ENCODE results near the gene THBD.
A peak's percentile ranks its signal among the peaks of the same experiment; 100 is the strongest.

THBD gene

DNA sequence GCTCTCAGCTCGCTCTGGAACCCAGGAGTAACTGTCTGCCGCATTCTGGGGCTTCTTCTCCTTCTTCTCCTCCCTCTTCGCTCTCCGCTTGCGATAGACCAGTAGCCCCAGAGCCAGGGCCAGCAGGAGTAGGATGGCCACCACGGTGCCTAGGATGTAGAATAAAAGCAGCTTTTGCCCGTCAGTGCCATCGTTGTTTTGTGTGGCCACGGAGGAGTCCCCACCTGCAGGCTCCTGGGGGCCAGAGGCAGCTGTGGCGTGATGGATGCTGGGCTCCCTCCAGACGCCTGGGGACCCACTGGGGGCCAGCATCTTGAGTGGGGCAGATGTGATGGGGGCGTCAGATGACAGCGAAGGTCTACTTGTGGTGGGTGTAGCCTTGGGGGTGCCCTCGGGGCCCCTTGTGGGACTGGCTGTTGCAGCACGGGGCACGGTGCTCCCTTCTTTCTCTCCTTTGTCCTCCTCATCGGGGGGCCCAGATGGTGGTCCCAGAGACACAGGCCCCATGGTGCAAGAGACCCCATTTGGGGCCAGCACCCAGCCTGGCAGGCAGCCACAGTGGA, 34.9 kb upstream of the THBD start:
- no peak for DNase-seq

DNA sequence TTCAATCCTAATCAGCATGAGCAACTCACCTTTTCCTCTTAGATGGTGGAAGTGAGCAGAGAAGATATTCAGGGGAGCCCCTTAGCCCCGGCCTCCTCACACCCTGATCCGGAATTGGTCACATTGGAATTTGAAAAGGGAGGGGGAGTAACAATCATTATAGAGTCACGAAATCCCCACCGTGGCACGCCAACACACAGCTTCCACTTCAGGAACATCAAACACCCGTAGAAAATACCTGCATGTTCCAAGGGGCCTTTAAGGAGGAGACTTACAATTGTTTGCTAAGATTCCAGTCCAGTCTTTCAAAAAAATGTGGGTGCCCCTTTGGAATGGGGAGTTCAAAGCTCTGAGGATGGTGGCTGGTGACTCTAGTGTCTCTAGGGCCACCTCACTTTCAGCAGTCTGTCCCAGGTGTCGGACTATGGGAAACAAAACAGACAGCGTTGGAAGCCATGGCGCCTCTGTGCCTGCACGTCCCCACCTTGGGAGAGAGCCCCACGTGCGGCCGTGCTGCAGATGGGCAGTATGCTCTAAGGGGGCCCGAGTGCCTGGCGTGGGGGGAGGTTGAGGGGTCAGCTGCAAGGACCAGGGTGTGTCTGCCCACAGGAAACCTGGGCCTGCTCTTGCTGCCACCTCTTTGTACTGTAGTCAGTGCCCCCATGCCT, 34.2 kb upstream of the THBD start:
- DNase-seq, result no peak

DNA sequence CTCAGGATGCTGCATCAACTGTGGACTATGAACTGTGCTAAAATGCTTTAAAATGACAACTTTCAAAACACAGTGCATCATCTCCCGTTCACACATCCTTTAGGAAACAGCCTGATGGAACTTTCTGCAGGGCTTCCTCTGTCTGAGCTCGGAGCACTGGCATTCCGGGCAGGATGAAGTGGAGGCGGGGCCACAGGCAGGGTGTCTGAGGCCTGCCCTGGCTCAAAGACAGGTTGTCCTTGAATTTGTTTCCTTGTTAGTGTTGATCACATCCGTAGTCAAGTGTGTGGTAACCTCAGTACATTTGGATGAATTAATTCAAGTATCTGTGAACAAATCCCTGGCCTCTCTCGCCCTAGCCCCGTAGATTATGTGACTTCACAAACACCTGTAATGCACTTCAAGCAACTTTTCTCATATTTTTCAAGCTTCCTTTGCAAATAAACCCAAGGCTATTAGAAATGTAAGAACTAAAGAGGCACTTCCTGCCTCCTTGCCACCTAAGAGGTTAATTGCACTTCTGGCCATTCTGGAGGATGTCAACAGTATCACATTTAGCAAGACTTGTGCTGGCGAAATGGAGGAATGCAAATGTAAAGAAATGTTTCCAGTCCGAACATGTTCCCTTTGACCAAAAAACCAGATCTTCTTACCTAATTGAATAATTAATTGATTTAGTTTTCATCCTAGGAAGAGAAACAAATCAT, 33.5 kb upstream of the THBD start:
- DNase-seq, result no peak

DNA sequence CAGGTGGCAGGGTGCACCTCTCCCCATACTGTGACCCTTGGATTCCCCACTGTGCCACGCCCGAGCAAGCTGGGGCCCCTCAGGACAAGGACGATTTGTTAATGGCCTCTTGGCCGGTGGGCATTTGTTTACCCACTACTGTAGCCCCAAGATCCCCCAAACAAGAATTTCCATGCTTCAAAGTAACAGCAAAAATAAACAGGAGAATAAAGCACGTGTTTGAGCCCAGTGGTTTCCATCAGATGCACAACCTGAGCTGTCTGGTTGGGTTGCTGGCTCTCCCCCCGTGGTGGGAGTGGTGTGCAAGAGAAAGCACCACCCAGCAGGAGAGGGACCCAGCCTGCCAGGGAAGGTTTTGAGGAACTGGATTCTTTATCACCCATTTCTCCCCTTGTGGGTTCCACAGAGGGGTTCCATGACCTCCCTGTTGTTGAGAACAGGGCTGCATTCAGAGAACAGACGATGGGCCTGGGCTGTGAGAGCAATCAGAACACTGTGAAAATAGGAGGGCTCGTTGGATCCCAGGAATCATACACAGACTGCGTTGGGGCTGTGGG, 31.9 kb upstream of the THBD start:
- DNase-seq, result peak; percentile 55

DNA sequence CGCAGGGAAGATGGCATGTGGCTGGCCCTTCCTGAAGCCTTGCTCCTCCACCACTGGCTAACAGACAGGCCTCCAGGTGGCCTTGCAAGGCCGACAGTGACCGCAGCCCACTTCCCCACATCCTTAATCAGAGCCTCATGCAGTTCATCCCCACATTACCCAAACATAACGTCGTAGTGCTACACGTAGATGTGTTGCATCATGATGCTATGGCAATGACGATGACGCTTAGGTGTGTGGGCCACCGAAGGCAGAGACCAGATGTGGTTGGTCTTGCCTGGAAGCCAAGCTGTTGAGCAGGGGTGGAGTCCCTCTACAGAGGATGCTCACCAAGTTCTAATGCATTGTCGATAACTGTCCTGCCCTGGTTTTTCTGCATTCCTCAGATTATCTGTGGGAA, 31.0 kb upstream of the THBD start:
- peak; percentile 89 for DNase-seq

DNA sequence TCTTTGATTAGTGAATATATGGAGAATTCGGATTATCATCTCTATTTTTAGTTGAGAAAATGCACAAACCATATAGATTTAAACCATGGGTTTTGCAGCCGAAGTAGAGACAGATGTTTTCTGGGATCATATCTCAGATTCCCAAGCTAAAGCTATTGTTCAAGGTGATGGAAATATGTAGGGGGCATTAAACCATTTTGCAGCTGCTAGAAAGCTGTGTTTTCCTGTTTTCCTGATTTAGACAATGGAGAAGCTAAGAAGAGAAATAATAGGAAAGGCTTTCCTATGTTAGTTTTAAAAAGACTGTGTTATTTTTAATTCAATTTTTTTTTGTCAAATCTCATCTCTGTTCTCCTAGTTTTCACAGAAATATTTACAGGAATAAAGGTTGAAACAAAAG, 30.5 kb upstream of the THBD start:
- no peak for DNase-seq

DNA sequence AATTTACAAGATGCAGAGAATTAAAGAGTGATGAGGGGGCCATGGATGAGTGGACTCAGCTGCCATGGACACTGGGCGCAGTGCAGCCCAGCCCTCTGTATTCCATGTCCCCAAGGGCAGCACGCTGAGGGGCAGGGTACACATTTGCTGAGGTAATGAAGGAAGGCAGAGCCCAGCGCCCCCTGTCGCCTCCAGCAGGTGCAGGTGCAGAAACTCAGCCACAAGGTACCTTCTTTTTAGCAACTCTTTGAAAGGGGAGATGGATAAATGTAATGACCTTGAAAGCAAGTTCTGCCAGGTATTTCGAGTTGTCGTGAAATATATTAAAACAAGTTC, 29.5 kb upstream of the THBD start:
- no peak for DNase-seq

DNA sequence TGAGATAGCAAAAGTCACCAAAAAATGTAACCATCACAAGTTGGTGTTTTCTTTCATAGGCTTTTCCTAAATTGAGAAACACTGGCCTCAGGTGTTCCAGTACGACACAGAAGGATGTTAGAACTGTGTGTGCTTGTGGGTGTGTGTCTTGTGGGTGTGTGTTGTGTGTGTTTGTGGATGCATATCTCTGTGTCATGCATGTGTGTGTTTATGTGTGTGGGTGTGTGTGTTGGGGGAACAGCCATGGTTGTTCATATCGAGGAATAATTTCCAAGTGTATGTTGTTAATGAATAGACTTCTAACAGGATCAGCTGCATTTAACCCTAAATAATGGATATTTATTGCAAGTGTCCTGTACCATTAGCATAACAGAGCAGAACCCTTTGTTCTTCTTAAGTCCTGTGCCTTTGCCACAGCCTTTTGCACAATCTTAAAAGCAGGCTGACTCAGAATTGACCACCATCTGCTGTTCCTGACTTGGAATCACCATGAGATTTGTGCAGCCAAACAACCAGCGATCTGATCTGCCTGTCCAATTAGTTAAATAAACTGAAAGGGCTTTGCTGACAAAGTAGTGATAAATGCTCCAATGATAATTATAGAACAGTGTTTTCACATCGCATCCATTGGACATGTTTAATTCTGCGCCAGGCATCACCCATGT, 29.0 kb upstream of the THBD start:
- DNase-seq, result peak; percentile 82

DNA sequence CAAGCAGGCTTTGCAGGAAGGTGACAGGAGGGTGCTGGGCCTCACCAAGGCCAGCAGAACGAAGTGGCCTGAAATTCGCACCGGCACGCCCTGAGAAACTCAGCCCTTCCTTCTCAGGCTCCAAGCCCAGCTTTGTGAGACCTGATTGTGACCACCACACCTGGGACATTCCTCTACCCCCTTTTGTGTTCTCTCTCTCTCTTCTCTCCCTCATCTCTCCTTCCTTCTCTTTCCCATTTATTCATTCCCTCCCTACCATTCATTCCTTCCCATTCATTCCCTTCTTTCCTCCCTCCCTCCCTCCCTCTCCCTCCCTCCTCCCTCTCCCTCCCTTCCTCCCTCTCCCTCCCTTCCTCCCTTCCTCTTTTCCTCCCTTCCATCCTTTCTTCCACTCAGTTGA, 27.8 kb upstream of the THBD start:
- DNase-seq, result no peak

DNA sequence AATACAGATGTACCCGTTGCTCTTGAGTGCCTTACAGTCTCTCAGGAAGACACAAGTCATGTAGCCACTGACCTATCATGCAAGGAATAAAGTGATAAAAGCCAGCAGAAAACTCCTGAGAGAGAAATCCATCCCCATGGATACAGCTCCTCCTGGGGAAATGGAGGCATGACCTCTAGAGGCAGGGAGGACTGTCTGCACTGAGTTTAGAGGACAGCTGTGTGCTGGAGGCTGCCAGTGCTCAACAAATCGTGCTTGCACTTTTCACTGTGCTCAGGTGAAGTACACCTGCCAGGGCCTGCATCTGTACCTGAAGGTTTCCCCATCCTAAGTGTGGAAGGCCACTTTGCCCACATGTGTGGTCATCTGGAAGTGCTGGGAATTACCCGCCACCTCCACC, 24.6 kb upstream of the THBD start:
- no peak for DNase-seq

DNA sequence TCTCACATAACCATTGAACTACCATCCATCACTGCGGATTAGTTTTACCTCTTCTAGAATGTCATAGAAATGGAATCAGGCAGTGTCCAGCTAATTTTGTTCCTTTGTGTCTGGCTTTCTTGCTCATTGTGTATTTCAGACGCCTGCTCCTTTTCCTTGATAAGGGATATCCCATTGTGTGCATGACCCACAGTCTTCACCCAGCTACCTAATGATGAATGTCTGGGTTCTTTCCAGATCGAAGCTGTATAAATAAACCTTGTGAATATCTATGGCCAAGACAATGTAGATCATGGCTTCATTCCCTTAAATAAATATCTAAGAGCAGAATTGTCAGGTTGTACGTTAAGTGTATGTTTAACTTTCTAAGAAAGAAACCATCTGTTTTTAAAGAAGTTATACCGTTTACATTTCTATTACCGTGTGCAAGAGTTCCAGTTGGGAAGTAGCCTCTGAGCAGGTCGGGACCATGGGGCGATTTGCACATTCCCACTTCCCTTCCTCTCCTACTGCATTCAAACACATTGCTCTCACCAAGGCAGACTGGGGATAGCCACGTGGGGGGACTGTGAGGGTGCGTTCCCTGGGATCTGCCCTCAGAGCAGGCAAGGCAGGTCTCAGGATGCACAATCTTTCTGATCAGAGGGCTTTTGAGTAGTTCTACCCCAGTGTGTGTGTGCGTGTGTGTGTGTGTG, 23.6 kb upstream of the THBD start:
- DNase-seq, result no peak

DNA sequence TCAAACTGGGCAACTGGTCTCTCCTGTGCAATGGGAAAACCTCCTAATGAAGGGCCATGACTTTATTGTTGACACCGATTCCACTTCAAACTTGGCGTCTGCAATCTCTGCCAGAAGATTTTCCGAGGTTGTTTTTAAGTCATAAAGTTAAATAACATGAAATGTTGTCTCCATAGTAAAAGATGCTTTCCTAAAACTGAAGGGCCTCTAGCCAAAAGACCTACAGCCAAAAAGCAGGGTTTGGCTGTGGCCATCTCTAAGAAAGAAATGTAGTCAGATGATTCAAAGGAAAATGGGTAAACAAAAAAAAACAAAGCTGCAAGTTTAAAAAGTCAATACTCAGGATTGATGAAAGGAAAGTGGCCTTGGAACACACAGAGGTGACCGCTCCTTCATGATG, 22.5 kb upstream of the THBD start:
- no peak for DNase-seq

DNA sequence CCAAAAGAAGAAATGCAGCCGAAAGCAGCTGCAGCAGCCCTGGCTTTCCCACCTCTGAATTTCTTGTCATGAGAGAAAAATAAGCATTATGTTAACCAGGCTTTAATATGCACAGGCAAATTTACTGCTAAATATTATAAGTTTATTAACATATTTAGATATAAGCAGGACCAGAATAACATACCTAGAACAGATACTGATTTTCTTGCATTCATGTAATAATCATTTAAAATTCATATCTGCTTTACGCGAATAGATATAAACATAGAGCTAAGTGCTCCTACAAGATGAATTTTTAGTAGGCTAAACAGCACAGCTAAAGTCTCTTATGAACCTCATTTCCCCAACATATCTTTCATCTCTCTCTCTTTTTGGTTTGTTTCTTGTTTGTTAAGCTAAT, 21.9 kb upstream of the THBD start:
- no peak for DNase-seq

DNA sequence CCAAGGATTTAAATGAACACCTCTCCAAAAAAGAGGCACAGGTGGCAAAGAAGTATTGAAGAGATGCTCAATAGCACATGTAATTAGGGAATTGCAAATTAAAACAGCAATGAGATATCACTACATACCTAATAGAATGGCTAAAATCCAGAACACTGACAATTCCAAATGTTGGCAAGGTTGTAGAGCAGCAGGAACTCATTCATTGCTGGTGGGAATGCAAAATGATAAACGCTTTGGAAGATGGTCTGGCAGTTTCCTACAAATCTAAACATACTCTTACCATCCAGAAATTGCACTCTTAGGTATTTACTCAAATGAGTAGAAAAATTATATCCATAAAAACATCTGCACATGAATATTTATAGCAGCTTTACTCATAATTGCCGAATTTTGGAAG, 19.6 kb upstream of the THBD start:
- no peak for DNase-seq

DNA sequence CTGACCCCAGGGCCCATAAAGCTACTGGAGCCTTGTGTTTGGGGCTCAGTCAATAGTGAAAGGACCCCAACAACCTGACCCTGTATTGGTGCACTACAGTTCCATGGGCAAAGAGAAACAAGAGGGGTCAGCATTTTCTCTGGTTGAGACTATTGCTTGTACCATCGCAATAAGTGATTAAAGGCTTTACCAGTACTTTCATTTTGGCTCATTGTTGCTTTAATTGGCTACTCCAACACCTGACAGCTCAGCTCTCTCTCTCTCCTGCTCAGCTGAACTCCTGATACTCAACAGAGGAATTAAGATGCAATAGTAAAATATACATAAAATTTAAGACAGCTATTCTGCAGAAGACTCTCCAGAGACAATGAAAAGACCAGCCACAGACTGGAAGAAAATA, 18.8 kb upstream of the THBD start:
- DNase-seq, result no peak

DNA sequence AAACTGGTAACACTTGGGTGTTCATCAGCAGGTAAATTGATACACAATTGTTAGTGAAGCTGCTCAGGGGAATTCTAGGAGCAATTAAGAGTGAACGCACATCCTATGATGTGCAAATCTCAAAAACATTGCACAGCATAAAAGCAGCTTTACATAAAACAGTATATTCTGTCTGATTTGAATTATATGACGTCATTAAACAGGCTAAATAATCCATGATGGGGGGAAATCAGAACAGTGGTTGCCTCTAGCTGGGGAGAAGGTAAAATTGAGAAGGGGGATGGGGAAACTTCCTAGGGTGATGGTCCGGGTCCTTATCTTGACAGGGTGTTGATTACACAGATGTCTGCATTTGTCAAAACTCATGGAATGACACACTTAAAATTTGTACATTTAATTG, 17.3 kb upstream of the THBD start:
- no peak for DNase-seq

DNA sequence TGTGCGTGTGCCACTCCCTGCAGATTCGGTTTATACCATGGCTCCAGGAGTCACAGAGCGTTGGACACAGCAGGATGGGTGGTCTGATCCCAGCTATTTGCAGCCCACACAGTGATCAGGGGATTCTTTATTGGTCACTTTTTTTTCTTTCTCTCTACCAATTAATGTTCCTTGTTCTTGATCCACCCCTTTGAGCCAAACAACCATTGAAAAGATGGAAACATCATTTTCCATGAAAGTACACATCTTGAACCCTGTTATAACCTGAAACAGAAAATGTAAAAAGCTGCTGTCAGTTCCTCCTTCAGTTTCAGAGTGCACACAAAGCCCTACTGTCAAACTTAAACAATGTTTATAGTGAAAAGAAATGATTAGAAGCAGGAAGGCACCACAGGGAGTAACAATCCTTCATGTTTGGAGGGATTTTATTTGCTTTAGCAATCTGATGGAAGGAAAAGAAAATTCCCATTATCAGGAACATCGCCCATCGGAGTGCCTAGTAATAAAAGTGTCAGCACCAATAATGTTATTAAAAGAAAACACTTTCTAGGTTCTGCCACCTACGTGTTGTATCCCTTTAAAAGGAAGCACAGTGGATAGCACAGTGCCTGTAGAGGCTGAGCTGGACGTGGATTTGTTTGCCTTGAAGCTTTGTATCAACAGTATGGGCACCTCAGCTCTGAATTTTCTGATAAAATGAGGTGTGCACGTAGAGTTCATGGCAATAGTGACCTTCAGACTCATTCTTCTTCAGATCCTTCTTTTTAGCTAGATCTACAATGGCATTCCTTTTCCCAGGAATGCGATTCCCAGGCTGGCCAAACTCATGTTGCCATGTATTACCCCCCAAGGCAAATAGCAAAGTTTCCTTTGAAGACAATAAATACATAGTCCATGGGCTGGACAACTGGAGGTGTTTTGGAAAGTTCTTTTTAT, 16.1 kb upstream of the THBD start:
- no peak for DNase-seq

DNA sequence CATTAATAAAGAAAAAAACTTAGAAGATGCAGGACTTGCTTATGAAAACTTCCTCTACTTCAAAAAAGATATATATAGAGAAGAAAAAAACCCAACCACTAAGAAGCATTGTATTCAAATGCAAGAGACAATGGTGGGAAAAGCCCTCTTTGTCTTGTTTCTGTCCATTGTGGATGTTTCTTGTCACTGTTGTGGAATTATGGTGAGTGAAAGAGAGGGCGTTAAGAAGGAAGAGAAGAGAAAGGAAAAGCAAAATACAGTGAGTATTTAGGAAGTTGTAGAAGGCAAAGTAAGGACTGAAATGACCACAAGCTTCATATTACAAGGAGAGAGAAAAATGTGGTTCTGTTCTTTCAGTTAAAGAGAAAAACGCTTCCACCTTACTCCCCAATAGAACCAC, 14.1 kb upstream of the THBD start:
- DNase-seq, result peak; percentile 52

DNA sequence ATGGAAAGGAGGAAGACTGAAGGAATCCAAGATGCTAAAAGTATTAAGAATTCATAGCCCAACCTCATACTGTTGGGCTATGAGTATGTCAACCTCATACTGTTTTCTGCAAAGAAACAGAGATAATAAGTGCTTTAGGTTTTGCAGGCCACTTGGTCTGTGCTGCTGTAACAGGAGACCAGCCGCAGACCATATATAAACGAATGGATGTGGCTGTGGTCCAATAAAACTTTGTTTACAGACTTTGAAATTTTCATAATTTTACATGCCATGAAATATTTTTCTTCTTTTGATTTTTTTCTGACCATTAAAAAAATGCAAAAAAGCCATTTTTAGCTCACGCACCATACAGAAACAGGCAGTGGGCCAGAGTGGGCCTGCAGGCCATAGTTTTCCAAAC, 13.7 kb upstream of the THBD start:
- no peak for DNase-seq

DNA sequence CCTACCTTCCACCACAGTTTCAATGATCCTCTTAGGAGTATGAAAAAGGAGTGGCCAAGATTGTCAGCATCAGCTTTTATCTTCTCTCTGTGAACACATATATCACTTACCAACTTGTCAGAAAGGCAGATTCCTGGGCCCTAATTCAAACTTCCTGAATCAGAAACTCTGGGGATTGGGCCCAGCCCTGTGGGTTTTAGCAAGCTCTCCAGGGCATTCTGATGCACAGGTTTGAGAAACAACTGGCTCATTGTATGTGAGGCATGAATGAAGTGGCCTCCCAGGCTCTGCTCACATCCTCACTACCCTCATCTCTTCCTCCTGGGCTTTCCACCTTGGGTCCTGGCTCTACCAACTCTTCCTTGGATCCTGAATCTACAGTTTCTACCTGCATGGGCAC, 13.2 kb upstream of the THBD start:
- DNase-seq, result no peak

DNA sequence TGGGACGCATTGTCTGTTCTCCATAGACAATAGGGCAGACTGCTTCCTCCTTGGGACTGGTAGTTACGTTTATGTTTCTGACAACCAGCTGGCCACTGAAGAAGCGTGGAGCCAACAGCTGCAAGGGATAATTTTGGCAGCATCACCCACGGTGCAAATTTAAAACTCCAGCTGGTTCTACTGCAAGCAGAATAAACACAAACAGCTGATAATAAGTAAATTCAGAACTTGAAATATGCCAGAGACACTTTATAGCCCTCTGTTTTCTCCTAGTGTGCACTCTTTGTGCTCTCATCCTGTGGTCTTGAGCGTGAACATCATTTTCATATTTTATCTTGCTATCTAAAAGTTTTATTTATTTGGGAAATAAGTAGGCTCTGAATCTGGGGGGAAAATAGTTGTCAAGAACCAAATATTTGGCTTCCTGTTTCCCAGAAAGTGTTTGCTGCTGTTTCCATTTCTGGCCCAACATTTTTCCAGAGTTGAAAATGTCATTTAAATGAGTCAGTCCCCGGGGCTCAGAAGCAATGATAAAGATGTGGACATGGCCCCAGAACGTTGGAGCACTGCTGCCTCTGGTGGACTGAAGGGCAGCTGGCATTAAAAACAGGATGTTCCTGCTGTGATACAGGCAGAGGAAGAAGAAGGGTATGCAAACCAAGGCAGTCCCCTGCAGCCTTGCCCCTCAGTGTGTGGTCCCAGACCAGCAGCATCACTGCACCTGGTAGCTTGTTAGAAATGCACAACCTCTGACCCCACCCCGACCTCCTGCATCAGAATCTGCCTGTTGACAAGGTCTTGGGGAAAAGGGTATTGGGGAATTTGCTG, 12.5 kb upstream of the THBD start:
- DNase-seq, result peak; percentile 75
